Mesendoderm (in vitro differentiated cells): ENCODE data around the gene NACAD.

Experiments
- DNase-seq: peaks from one replicate; pipeline ENCODE4 v3.0.0; 2013
- H2AK5ac ChIP-seq: 2 replicates; pipeline ENCODE4 v1.6.1; 2013; ENCODE audit warnings: low read length, inconsistent platforms
- H2BK120ac ChIP-seq: 2 replicates; pipeline ENCODE4 v1.6.1; 2013; ENCODE audit warnings: low read depth, mild to moderate bottlenecking, low read length, moderate library complexity, mixed read lengths
- H2BK15ac ChIP-seq: replicated peaks from 2 replicates; pipeline ENCODE4 v1.6.1; 2013; ENCODE audit warnings: low read depth, mild to moderate bottlenecking, moderate library complexity
- H2BK5ac ChIP-seq: 2 replicates; pipeline ENCODE4 v1.6.1; 2013; ENCODE audit warnings: low read length, inconsistent platforms
- H3K18ac ChIP-seq: 2 replicates; pipeline ENCODE4 v1.6.1; 2013; ENCODE audit warnings: mild to moderate bottlenecking, low read length, mixed read lengths
- H3K23ac ChIP-seq: one replicate; pipeline ENCODE4 v1.6.1; 2013; ENCODE audit warnings: low read length
- H3K27ac ChIP-seq: 2 replicates; pipeline ENCODE4 v1.5.1; 2013; ENCODE audit warnings: low read depth, mild to moderate bottlenecking, inconsistent platforms, low read length, moderate library complexity
- H3K27me3 ChIP-seq: 2 replicates; pipeline ENCODE4 v1.6.1; 2013; ENCODE audit warnings: low read length, control low read depth, mild to moderate bottlenecking, inconsistent platforms; ENCODE audit not compliant: insufficient read depth, poor library complexity
- H3K36me3 ChIP-seq: 2 replicates; pipeline ENCODE4 v1.6.1; 2013; ENCODE audit warnings: low read length, inconsistent platforms; ENCODE audit not compliant: control insufficient read depth, insufficient read depth
- H3K4ac ChIP-seq: one replicate; pipeline ENCODE4 v1.6.1; 2013; ENCODE audit warnings: low read depth, mild to moderate bottlenecking, low read length, moderate library complexity
- H3K4me1 ChIP-seq: 2 replicates; pipeline ENCODE4 v1.6.1; 2013; ENCODE audit warnings: low read depth, low read length, inconsistent platforms; ENCODE audit not compliant: control insufficient read depth
- H3K4me2 ChIP-seq: 2 replicates; pipeline ENCODE4 v1.6.1; 2013; ENCODE audit warnings: low read length
- H3K4me3 ChIP-seq: 2 replicates; pipeline ENCODE4 v1.5.1; 2013; ENCODE audit warnings: mild to moderate bottlenecking, low read length
- H3K56ac ChIP-seq: one replicate; pipeline ENCODE4 v1.6.1; 2013; ENCODE audit warnings: low read length
- H3K79me1 ChIP-seq: 2 replicates; pipeline ENCODE4 v1.6.1; 2013; ENCODE audit warnings: low read length, inconsistent platforms
- H3K79me2 ChIP-seq: 2 replicates; pipeline ENCODE4 v1.6.1; 2013; ENCODE audit warnings: mild to moderate bottlenecking, low read length; ENCODE audit not compliant: control insufficient read depth, insufficient read depth
- H3K9ac ChIP-seq: 2 replicates; pipeline ENCODE4 v1.6.1; 2013; ENCODE audit warnings: low read length, inconsistent platforms
- H4K5ac ChIP-seq: one replicate; pipeline ENCODE4 v1.6.1; 2013; ENCODE audit warnings: low read length
- H4K8ac ChIP-seq: one replicate; pipeline ENCODE4 v1.6.1; 2013; ENCODE audit warnings: low read depth, mild to moderate bottlenecking, control low read depth, low read length, moderate library complexity
- WGBS: extraction: QIAGEN DNeasy Blood & Tissue Kit; methylation state at CpG from one replicate; pipeline ENCODE4 v1.1.7; 2013; ENCODE audit warnings: low lambda C conversion rate, missing lambda C conversion rate; ENCODE audit not compliant: insufficient coverage; ENCODE audit errors: extremely low coverage; 5-methylcytosine and 5-hydroxymethylcytosine counted together

Gene NACAD

GRCh38 chr7:45105588-45106188 is 16.9 kb upstream of the NACAD start:
- Histone ChIP-seq H3K36me3 (peaks cover 33% of the 10 kb centered on the region), H2BK5ac (no peak overlapping the region), H3K27me3 (no peaks in the 10 kb centered on the region), H3K4me3 (no peak overlapping the region), H3K27ac (no peak overlapping the region), H3K4me2 (no peak overlapping the region), H3K18ac (no peak overlapping the region), H3K9ac (no peak overlapping the region), H3K56ac (no peak overlapping the region), H3K4me1 (no peaks in the 10 kb centered on the region), H2AK5ac (no peak overlapping the region), H3K79me2 (peaks cover 31% of the 10 kb centered on the region), H3K23ac (no peak overlapping the region), H2BK15ac (no peak overlapping the region), H2BK120ac (no peak overlapping the region), H4K5ac (no peak overlapping the region), H3K79me1 (peaks cover 21% of the 10 kb centered on the region), H4K8ac (no peak overlapping the region), H3K4ac (no peak overlapping the region)
- no peak for DNase-seq
- WGBS = no CpG with 5 or more reads among the region's 8 CpGs

GRCh38 chr7:45104844-45105587 is 16.2 kb upstream of the NACAD start:
- DNase-seq = no peak
- Histone ChIP-seq H3K4me3 (no peak overlapping the region), H2BK120ac (no peak overlapping the region), H2AK5ac (no peak overlapping the region), H2BK5ac (no peak overlapping the region), H3K79me1 (peaks cover 20% of the 10 kb centered on the region), H3K4me2 (no peak overlapping the region), H3K27me3 (no peaks in the 10 kb centered on the region), H3K18ac (no peak overlapping the region), H3K9ac (no peak overlapping the region), H3K36me3 (peaks cover 37% of the 10 kb centered on the region), H3K27ac (no peak overlapping the region), H3K4ac (no peak overlapping the region), H2BK15ac (no peak overlapping the region), H3K4me1 (no peaks in the 10 kb centered on the region), H3K56ac (no peak overlapping the region), H4K5ac (no peak overlapping the region), H3K23ac (no peak overlapping the region), H3K79me2 (peaks cover 25% of the 10 kb centered on the region), H4K8ac (no peak overlapping the region)
- no CpG with 5 or more reads among the region's 12 CpGs for whole genome bisulfite sequencing

GRCh38 chr7:45103958-45104843 is 15.4 kb upstream of the NACAD start:
- H4K8ac ChIP-seq = no peak overlapping the region
- no peak overlapping the region for H2AK5ac ChIP-seq
- no peak overlapping the region for H2BK15ac ChIP-seq
- DNase-seq = no peak
- no peak overlapping the region for H3K9ac ChIP-seq
- H3K23ac ChIP-seq = no peak overlapping the region
- no peak overlapping the region for H3K4me3 ChIP-seq
- no peak overlapping the region for H3K27ac ChIP-seq
- peaks cover 20% of the 10 kb centered on the region for H3K79me2 ChIP-seq
- no peak overlapping the region for H3K56ac ChIP-seq
- no peak overlapping the region for H2BK120ac ChIP-seq
- whole genome bisulfite sequencing = no CpG with 5 or more reads among the region's 17 CpGs
- H3K4me2 ChIP-seq = no peak overlapping the region
- no peaks in the 10 kb centered on the region for H3K4me1 ChIP-seq
- H3K4ac ChIP-seq = no peak overlapping the region
- H2BK5ac ChIP-seq = no peak overlapping the region
- H4K5ac ChIP-seq = no peak overlapping the region
- H3K79me1 ChIP-seq = peaks cover 19% of the 10 kb centered on the region
- H3K27me3 ChIP-seq = no peaks in the 10 kb centered on the region
- H3K36me3 ChIP-seq = peaks cover 42% of the 10 kb centered on the region
- no peak overlapping the region for H3K18ac ChIP-seq

- no peak overlapping the region for H2BK5ac ChIP-seq
- no peak overlapping the region for H3K27ac ChIP-seq
- no peak overlapping the region for H3K56ac ChIP-seq
- peaks cover 10% of the 10 kb centered on the region for H3K79me1 ChIP-seq
- no peak overlapping the region for H3K4me2 ChIP-seq
- H2AK5ac ChIP-seq = no peak overlapping the region
- no peak overlapping the region for H4K5ac ChIP-seq
- peaks cover 9% of the 10 kb centered on the region for H3K79me2 ChIP-seq
- no peak overlapping the region for H3K4me3 ChIP-seq
- peaks cover 36% of the 10 kb centered on the region for H3K36me3 ChIP-seq
- no peak overlapping the region for H2BK120ac ChIP-seq
- WGBS = no CpG with 5 or more reads among the region's 14 CpGs
- no peak overlapping the region for H2BK15ac ChIP-seq
- H3K23ac ChIP-seq = no peak overlapping the region
- no peak overlapping the region for H3K9ac ChIP-seq
- no peaks in the 10 kb centered on the region for H3K4me1 ChIP-seq
- H4K8ac ChIP-seq = no peak overlapping the region
- H3K27me3 ChIP-seq = no peaks in the 10 kb centered on the region
- DNase-seq = no peak
- no peak overlapping the region for H3K18ac ChIP-seq
- H3K4ac ChIP-seq = no peak overlapping the region
Measured at GRCh38 chr7:45102785-45103712, 14.3 kb upstream of the NACAD start.

GRCh38 chr7:45101748-45102147 is 13.0 kb upstream of the NACAD start:
- H3K27ac ChIP-seq = no peak overlapping the region
- no peak for DNase-seq
- no peak overlapping the region for H3K4ac ChIP-seq
- H3K23ac ChIP-seq = no peak overlapping the region
- no peaks in the 10 kb centered on the region for H3K27me3 ChIP-seq
- no peak overlapping the region for H2BK15ac ChIP-seq
- peaks cover 3% of the 10 kb centered on the region for H3K79me2 ChIP-seq
- no peak overlapping the region for H3K9ac ChIP-seq
- no peak overlapping the region for H2AK5ac ChIP-seq
- no peak overlapping the region for H3K56ac ChIP-seq
- no CpG with 5 or more reads among the region's 12 CpGs for WGBS
- no peak overlapping the region for H4K5ac ChIP-seq
- peaks cover 2% of the 10 kb centered on the region for H3K79me1 ChIP-seq
- H2BK120ac ChIP-seq = no peak overlapping the region
- no peak overlapping the region for H3K4me3 ChIP-seq
- H4K8ac ChIP-seq = no peak overlapping the region
- no peaks in the 10 kb centered on the region for H3K4me1 ChIP-seq
- H3K18ac ChIP-seq = no peak overlapping the region
- no peak overlapping the region for H3K4me2 ChIP-seq
- H3K36me3 ChIP-seq = peaks cover 34% of the 10 kb centered on the region
- no peak overlapping the region for H2BK5ac ChIP-seq
